Activated CD8-positive, alpha-beta T cell treated with anti-CD3 and anti-CD28 coated beads, Interleukin-2, amount 10 ng/mL, durations not matched to agents 7 days and 5 days (primary cell): ENCODE data around the gene TPH2. TPM values are rescaled to one million over a fixed set of nuclear protein-coding genes. Genes with fewer than 3 reads are reported as not detected.

Experiments
- ATAC-seq: fragments of 150-1000 bp; cut with Tn5 transposase; one replicate; pipeline ENCODE4 v1.10.0; 2021; ENCODE audit warnings: moderate library complexity
- CTCF ChIA-PET: fragments of 350-600 bp; sonication (Branson Sonifier 250); formaldehyde crosslinking; loops from one replicate; lab custom pipeline; 2021; ENCODE audit warnings: antibody characterized with exemption; lab: Charles Lee
- POLR2A ChIA-PET: fragments of 350-600 bp; sonication (Branson Sonifier 250); formaldehyde crosslinking; loops from one replicate; lab custom pipeline; 2021; ENCODE audit warnings: antibody characterized with exemption; lab: Charles Lee
- DNase-seq: peaks from one replicate; pipeline ENCODE4 v3.0.0-alpha.2; 2020
- H3K27ac Mint-ChIP-seq: one replicate; pipeline ENCODE4 v1.8.0; 2021; ENCODE audit warnings: mild to moderate bottlenecking, mixed read lengths
- H3K27me3 Mint-ChIP-seq: one replicate; pipeline ENCODE4 v1.8.0; 2021; ENCODE audit warnings: low read depth, mixed read lengths
- H3K36me3 Mint-ChIP-seq: one replicate; pipeline ENCODE4 v1.8.0; 2021; ENCODE audit warnings: low read depth, mixed read lengths
- H3K4me1 Mint-ChIP-seq: one replicate; pipeline ENCODE4 v1.8.0; 2021; ENCODE audit warnings: low read depth, mixed read lengths
- H3K4me3 Mint-ChIP-seq: one replicate; pipeline ENCODE4 v1.8.0; 2021; ENCODE audit warnings: mild to moderate bottlenecking, mixed read lengths
- H3K9me3 Mint-ChIP-seq: one replicate; pipeline ENCODE4 v1.8.0; 2022; ENCODE audit warnings: mixed read lengths; ENCODE audit not compliant: insufficient read depth
- total RNA-seq, 2 experiments: library from RNA; stranded (reverse); gene quantifications; one replicate each; pipeline ENCODE4 v1.2.3, GENCODE V29; 2021

The TPH2 gene
- total RNA-seq, 2 experiments from 2014 or later = not detected

DNA sequence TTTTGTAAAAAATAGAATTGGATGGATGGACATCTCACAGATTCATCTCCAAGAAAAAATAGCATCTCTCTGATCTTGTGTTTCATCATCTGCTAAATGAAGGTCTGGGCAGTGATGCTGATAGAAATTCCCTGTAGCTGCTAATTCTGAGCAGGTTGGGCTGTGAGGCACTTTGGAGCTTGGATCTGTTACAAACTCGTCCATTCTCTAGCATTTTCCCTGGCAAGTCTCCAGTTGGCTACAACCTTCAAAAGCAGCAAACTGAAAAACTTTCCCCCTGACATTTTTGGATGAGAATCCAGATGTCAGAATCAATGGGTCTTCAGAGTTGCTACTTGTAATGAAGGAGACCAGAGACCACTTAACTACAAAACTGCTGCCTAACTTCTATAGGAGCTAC is 72.7 kb downstream of the TPH2 start:
- Mint-ChIP-seq H3K36me3 (no peaks in the 10 kb centered on the region), H3K27me3 (peaks cover 8% of the 10 kb centered on the region), H3K4me3 (no peak overlapping the region), H3K4me1 (no peaks in the 10 kb centered on the region), H3K27ac (no peak overlapping the region), H3K9me3 (no peaks in the 10 kb centered on the region)
- DNase-seq (no peak), ATAC-seq (no peak)
- ChIA-PET POLR2A (no interaction called here), CTCF (no interaction called here)

DNA sequence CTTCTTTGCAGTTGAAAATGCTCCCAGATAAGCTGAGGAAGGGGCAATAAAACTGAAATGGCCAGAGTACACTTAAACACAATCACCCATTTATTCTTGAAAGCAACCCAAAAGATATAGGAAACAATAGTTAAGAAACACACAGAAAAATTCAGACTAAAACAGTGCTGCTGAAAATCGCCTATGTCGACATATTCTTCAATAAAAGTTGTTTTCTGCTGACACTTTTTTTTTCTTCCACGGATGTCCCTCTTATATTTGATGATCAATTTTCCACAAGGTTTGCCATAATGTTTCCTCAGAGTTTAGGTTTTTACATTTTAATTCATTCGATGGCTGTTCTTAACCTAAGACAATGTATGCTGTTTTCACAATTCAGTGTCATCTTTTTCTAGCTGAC is 74.2 kb downstream of the TPH2 start:
- Mint-ChIP-seq H3K4me1 (no peaks in the 10 kb centered on the region), H3K27me3 (peaks cover 8% of the 10 kb centered on the region), H3K9me3 (no peaks in the 10 kb centered on the region), H3K4me3 (no peak overlapping the region), H3K27ac (no peak overlapping the region), H3K36me3 (no peaks in the 10 kb centered on the region)
- ATAC-seq = no peak
- ChIA-PET POLR2A (no interaction called here), CTCF (no interaction called here)
- DNase-seq = no peak

DNA sequence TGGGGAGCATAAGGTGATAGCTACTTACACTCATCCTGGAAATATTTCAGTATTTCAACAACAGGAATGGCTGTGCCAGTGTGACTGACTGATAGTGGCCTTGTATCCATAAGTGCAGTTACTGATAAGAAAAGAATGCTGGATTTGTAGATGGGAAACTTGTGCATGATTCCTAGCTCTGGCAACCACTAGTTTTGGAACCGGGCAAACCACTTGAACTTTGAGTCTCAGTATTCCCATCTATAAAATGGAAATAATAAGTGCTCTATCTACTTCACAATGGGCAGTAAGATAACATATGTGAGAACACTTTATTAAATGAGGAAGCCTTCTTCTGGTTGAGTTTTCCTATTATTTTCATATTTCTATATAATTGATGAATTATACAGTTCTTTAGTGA is 77.2 kb downstream of the TPH2 start:
- Mint-ChIP-seq H3K4me1 (no peaks in the 10 kb centered on the region), H3K27me3 (peaks cover 9% of the 10 kb centered on the region), H3K27ac (no peak overlapping the region), H3K36me3 (no peaks in the 10 kb centered on the region), H3K4me3 (no peak overlapping the region), H3K9me3 (no peaks in the 10 kb centered on the region)
- CTCF ChIA-PET = no interaction called here
- DNase-seq (no peak), ATAC-seq (no peak)
- POLR2A ChIA-PET = no interaction called here

DNA sequence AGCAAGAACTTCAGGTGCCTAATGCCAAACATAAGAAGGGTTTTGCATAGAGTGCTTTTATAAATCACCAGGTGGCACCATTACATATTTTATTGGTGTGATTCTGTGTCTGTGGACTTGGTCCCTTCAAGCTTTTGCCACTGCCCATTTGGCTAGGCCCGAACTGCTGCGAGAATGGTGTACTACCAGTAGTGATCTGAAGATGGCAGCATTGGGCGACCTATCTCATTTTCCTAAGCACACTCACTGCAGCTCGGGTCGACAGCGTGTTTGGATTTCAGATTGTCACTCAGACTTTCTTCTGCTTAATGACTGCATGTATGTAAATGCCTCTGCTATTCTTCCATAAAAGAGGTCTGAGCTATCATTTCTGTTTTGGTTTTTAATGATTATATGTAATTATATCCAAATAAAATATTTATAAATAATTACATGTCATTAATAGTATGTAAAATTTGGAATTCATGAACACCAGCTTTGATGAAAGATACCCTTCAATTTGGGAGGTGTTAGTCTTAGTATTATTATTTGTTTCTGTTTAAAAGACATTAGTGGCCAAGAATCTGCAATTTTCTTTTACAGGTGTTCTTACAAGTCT is 78.5 kb downstream of the TPH2 start:
- peak; percentile 68 for DNase-seq
- peak; percentile 87 for ATAC-seq
- Mint-ChIP-seq H3K9me3 (no peaks in the 10 kb centered on the region), H3K4me3 (no peak overlapping the region), H3K27me3 (peaks cover 9% of the 10 kb centered on the region), H3K36me3 (no peaks in the 10 kb centered on the region), H3K27ac (no peak overlapping the region), H3K4me1 (no peaks in the 10 kb centered on the region)
- ChIA-PET CTCF (interaction anchor here (0.7 to 1.2 kb wide), 4 partner anchors 13 to 324 kb away, joined by 3 to 7 read pairs (median 3); no protein-coding TSS in a partner anchor), POLR2A (no interaction called here)

DNA sequence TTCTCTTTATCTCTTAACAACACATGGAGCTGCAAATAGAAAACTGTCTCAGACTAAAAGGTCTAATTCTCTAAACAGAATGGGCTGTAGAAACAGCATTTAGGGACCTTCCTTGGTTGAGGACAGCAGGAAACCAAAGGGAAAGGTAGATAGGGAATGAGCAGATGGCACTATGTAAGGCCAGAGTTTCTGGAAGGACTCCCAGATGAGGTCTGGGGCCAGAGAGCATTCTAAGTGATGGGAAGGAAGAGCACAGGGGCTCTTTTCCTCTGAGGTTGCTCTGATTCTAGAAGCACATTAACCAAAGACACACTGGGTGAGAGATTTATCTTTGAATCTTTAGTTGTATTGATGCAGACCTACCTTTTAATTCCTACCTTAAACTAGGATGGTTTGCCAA is 79.4 kb downstream of the TPH2 start:
- DNase-seq (no peak), ATAC-seq (no peak)
- H3K27ac Mint-ChIP-seq = no peak overlapping the region
- no peaks in the 10 kb centered on the region for H3K9me3 Mint-ChIP-seq
- ChIA-PET POLR2A (no interaction called here), CTCF (no interaction called here)
- no peaks in the 10 kb centered on the region for H3K36me3 Mint-ChIP-seq
- peaks cover 9% of the 10 kb centered on the region for H3K27me3 Mint-ChIP-seq
- H3K4me3 Mint-ChIP-seq = no peak overlapping the region
- H3K4me1 Mint-ChIP-seq = no peaks in the 10 kb centered on the region

DNA sequence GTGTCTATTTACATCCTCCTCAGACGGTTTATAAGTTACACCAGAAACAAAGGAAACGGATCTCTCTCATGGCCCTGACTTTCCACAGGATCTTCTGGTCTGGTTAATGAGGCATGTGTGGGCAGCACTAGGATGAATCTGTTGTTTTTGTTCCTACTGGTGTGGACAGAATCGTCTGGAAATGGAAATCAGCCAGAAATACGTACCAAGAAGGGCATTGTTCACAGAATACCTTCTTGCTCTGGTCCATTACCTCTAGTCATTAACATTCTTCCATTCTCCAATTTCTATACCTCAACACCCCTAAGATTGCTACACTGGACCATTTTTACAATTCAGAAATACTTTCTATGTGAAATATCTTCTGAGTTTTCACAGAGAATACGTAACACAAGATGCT is 86.0 kb downstream of the TPH2 start:
- no peak overlapping the region for H3K4me3 Mint-ChIP-seq
- no peak for DNase-seq
- ChIA-PET CTCF (no interaction called here), POLR2A (no interaction called here)
- H3K4me1 Mint-ChIP-seq = no peaks in the 10 kb centered on the region
- no peaks in the 10 kb centered on the region for H3K36me3 Mint-ChIP-seq
- H3K27ac Mint-ChIP-seq = no peak overlapping the region
- no peaks in the 10 kb centered on the region for H3K9me3 Mint-ChIP-seq
- H3K27me3 Mint-ChIP-seq = peaks cover 10% of the 10 kb centered on the region
- ATAC-seq = no peak

DNA sequence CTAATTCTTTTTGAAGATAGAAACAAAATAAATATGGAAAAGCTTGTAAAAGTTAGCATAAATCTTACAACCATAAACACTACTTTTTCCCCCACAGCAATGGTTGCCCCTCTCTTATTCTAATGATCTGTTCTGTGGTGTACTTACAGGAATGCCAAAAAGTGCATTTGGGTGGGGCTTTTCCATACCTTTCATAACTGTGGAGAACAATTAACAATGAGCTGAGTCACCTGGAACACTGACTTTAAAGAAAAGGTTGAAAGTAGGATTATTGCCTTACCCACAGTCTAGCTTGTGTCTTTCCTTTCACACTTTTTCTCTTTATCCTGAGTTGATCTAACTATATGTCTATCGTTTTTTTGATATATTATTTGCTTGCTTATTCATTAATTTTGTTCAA is 86.9 kb downstream of the TPH2 start:
- POLR2A ChIA-PET = no interaction called here
- Mint-ChIP-seq H3K27me3 (peaks cover 9% of the 10 kb centered on the region), H3K27ac (no peak overlapping the region), H3K4me1 (no peaks in the 10 kb centered on the region), H3K36me3 (no peaks in the 10 kb centered on the region), H3K4me3 (no peak overlapping the region), H3K9me3 (no peaks in the 10 kb centered on the region)
- CTCF ChIA-PET = no interaction called here
- DNase-seq (no peak), ATAC-seq (no peak)

DNA sequence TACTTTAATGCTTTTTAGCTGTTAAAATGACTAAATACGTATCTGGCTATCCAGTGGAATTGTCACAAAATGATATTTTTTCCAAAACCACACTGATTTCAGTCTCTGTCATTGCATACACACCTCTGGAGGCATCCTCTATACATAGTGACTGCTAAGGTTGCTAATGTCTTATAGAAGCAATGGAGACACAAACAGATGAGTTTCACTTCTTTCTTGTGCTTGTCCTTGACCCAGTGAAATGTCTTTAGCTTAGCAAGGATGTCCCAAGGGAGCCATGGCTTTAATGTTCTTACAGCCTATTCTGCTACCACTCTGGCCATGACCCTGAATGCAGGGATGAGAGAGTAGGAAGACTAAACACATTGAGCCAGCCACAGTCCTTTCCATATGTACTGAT is 90.3 kb downstream of the TPH2 start:
- POLR2A ChIA-PET = no interaction called here
- CTCF ChIA-PET = no interaction called here
- Mint-ChIP-seq H3K27me3 (peaks cover 11% of the 10 kb centered on the region), H3K27ac (no peak overlapping the region), H3K4me1 (no peaks in the 10 kb centered on the region), H3K4me3 (no peak overlapping the region), H3K9me3 (no peaks in the 10 kb centered on the region), H3K36me3 (no peaks in the 10 kb centered on the region)
- ATAC-seq = no peak
- DNase-seq = no peak

DNA sequence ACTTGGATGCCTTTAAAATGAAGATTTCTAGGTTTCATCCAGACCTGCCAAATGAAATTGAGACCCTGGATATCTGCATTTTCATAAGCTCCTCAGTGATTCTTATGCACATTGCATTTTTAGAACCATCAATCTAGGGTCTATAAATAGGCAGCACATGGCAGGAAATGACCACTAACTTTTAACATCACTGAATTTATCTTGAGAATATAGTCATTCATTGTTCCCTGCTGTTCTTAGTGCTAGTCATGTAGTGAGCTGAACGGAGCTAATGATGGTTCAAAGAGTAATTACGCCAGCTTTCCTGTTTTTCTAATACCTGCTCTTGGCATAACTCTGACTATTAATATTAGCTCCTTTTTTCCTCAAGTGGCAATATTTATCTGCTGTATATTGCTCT is 91.6 kb downstream of the TPH2 start:
- H3K27me3 Mint-ChIP-seq = peaks cover 8% of the 10 kb centered on the region
- H3K4me3 Mint-ChIP-seq = no peak overlapping the region
- no peaks in the 10 kb centered on the region for H3K36me3 Mint-ChIP-seq
- DNase-seq (no peak), ATAC-seq (no peak)
- H3K27ac Mint-ChIP-seq = no peak overlapping the region
- H3K9me3 Mint-ChIP-seq = no peaks in the 10 kb centered on the region
- CTCF ChIA-PET = no interaction called here
- POLR2A ChIA-PET = no interaction called here
- H3K4me1 Mint-ChIP-seq = no peaks in the 10 kb centered on the region

DNA sequence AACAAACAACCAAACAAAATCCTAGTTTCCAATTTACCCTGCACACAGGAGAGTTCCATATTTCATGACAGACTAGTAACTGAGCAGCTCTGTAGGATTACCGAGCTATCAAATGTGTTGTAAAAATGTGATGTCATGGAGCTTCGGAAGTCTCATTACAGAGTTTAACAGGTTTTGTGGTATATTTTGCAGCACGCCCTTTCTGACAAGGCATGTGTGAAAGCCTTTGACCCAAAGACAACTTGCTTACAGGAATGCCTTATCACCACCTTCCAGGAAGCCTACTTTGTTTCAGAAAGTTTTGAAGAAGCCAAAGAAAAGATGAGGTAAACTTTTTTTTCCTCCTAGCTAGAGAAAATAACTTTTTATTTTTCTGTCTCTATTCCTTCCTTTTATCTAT is 92.4 kb downstream of the TPH2 start:
- Mint-ChIP-seq H3K4me3 (no peak overlapping the region), H3K27ac (no peak overlapping the region), H3K36me3 (no peaks in the 10 kb centered on the region), H3K9me3 (no peaks in the 10 kb centered on the region), H3K27me3 (peaks cover 2% of the 10 kb centered on the region), H3K4me1 (no peaks in the 10 kb centered on the region)
- CTCF ChIA-PET = no interaction called here
- POLR2A ChIA-PET = no interaction called here
- ATAC-seq = no peak
- no peak for DNase-seq

DNA sequence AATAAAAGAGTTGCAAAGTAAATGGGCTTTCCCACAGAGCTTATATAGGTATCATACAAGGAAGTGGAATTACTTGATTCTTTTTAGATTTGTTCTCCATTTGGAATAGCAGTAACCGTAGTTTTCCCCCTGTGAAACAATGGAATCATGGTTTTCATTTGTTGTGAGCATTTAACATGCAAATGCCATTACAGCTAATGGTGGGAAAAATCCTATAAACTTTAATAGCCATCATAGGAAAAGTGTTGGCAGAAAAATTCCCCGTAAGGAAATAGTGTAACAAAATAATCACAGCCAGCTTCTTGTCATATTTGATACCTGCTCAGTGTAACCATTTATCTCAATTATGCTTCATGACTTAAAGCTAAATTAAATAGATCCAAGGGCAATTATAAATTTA is 95.3 kb downstream of the TPH2 start:
- Mint-ChIP-seq H3K9me3 (no peaks in the 10 kb centered on the region), H3K4me3 (no peak overlapping the region), H3K36me3 (no peaks in the 10 kb centered on the region), H3K27me3 (peaks cover 2% of the 10 kb centered on the region), H3K4me1 (no peaks in the 10 kb centered on the region), H3K27ac (no peak overlapping the region)
- ChIA-PET CTCF (no interaction called here), POLR2A (no interaction called here)
- DNase-seq (no peak), ATAC-seq (no peak)

DNA sequence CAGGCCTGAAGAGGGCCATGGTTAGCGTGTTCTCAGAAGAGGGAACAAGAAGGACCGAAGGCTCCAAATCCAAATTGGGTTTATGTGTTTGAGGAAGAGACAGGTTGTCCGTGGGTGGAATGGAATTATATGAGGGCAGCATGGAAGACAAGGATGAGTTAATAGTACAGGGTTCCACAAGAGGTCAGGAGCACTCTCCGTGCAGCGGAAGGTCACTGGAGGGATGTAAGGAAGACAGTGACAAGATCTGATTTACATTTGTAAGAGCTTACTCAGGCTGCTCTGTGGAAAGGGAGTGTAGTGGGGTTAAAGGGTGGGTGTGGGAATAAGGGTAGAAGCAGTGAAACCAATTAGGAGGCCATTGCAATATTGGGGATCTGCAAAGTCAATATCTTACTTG is 97.0 kb downstream of the TPH2 start:
- no peaks in the 10 kb centered on the region for H3K36me3 Mint-ChIP-seq
- H3K27me3 Mint-ChIP-seq = peaks cover 2% of the 10 kb centered on the region
- no peak overlapping the region for H3K27ac Mint-ChIP-seq
- ChIA-PET CTCF (no interaction called here), POLR2A (no interaction called here)
- no peak for ATAC-seq
- no peaks in the 10 kb centered on the region for H3K9me3 Mint-ChIP-seq
- no peak overlapping the region for H3K4me3 Mint-ChIP-seq
- H3K4me1 Mint-ChIP-seq = no peaks in the 10 kb centered on the region
- no peak for DNase-seq

DNA sequence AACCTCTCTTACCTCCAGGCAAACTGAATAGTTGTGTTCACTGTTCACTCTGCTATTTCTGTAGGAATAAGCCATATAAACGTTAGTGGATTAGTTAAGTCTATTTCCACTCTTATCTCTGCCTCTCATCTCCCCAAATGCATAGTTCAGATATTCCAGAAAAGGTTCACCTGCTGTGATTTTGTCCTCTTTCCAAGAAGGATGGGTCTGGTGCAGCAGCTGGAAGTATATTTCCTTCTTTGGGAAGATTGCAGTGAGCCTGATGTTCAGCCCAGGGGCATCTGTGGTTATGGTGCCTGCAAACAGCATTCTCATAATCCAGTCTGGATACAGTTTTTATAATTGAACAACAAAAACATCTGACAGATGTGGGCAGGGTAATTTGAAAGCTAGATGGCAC is 97.7 kb downstream of the TPH2 start:
- ATAC-seq (no peak), DNase-seq (no peak)
- CTCF ChIA-PET = no interaction called here
- Mint-ChIP-seq H3K4me3 (no peak overlapping the region), H3K27me3 (peaks cover 2% of the 10 kb centered on the region), H3K9me3 (no peaks in the 10 kb centered on the region), H3K4me1 (no peaks in the 10 kb centered on the region), H3K27ac (no peak overlapping the region), H3K36me3 (no peaks in the 10 kb centered on the region)
- POLR2A ChIA-PET = no interaction called here
